HepG2 (cell line): Measurements from ENCODE around the gene PDE5A. TPM values are rescaled to one million over a fixed set of nuclear protein-coding genes. Genes with fewer than 3 reads are reported as not detected.

Experiments used
- CC2D1A ChIP-seq: sonication (generic); formaldehyde crosslinking; IDR thresholded peaks from 2 replicates; pipeline ENCODE4 v1.8.1; 2023; ENCODE audit warnings: mild to moderate bottlenecking, missing genetic modification reagents
- ETV5 ChIP-seq: IDR thresholded peaks from 2 replicates; pipeline ENCODE4 v1.6.1; 2018; ENCODE audit warnings: missing biosample characterization, missing genetic modification reagents, inconsistent platforms, borderline replicate concordance
- FOXJ3 ChIP-seq: sonication (generic); formaldehyde crosslinking; IDR thresholded peaks from 2 replicates; pipeline ENCODE4 v1.4.0; 2020; ENCODE audit warnings: missing genetic modification reagents, mild to moderate bottlenecking, borderline replicate concordance
- HMG20A ChIP-seq: IDR thresholded peaks from 2 replicates; pipeline ENCODE4 v1.6.1; 2016; ENCODE audit warnings: borderline replicate concordance
- JUN ChIP-seq: sonication (generic); formaldehyde crosslinking; IDR thresholded peaks from 2 replicates; pipeline ENCODE4 v1.4.0; 2020; ENCODE audit warnings: mild to moderate bottlenecking, missing genetic modification reagents
- KAT7 ChIP-seq: IDR thresholded peaks from 2 replicates; pipeline ENCODE4 v1.6.1; 2018; ENCODE audit warnings: borderline replicate concordance, missing compliant biosample characterization
- KAT8 ChIP-seq: IDR thresholded peaks from 2 replicates; pipeline ENCODE4 v1.6.1; 2016; ENCODE audit warnings: missing genetic modification reagents, missing compliant biosample characterization
- MEF2D ChIP-seq: sonication (generic); formaldehyde crosslinking; IDR thresholded peaks from 2 replicates; pipeline ENCODE4 v1.5.1; 2020; ENCODE audit warnings: mild to moderate bottlenecking, missing genetic modification reagents
- NFRKB ChIP-seq: fragments of 450-650 bp; IDR thresholded peaks from 2 replicates; pipeline ENCODE4 v1.6.1; 2017
- NR2F6 ChIP-seq, 2 experiments: IDR thresholded peaks; 2 replicates each; pipeline ENCODE4 v1.6.1; 2016; ENCODE audit warnings: antibody characterized with exemption in 1 of 2, mild to moderate bottlenecking in 1 of 2
- POGZ ChIP-seq: sonication (generic); formaldehyde crosslinking; IDR thresholded peaks from 2 replicates; pipeline ENCODE4 v1.4.0; 2020; ENCODE audit warnings: mild to moderate bottlenecking, missing genetic modification reagents
- SAFB2 ChIP-seq: sonication (generic); formaldehyde crosslinking; IDR thresholded peaks from 2 replicates; pipeline ENCODE4 v1.5.1; 2020; ENCODE audit warnings: missing genetic modification reagents, low read depth, mild to moderate bottlenecking, borderline replicate concordance
- SMYD3 ChIP-seq: sonication (generic); formaldehyde crosslinking; IDR thresholded peaks from 2 replicates; pipeline ENCODE4 v1.8.1; 2023; ENCODE audit warnings: mild to moderate bottlenecking, missing genetic modification reagents
- SOX13 ChIP-seq, 3 experiments: fragments of 450-650 bp in 1 of 3; sonication (generic) in 1 of 3; formaldehyde crosslinking in 1 of 3; IDR thresholded peaks in 2 of 3; conservative IDR thresholded peaks in 1 of 3; 2 replicates each; pipeline versions ENCODE4 v1.5.0 to v1.6.1; 2016 to 2020; ENCODE audit warnings: antibody characterized with exemption in 1 of 3, mild to moderate bottlenecking in 1 of 3, missing compliant biosample characterization in 1 of 3, missing genetic modification reagents in 1 of 3, moderate library complexity in 1 of 3
- SOX5 ChIP-seq: IDR thresholded peaks from 2 replicates; pipeline ENCODE4 v1.6.1; 2016; ENCODE audit warnings: borderline replicate concordance
- SOX6 ChIP-seq, 2 experiments: fragments of 450-650 bp in 1 of 2; sonication (generic) in 1 of 2; formaldehyde crosslinking in 1 of 2; IDR thresholded peaks; 2 replicates each; pipeline versions ENCODE4 v1.4.0 to v1.6.1; 2017 to 2020; ENCODE audit warnings: antibody characterized with exemption in 1 of 2, mild to moderate bottlenecking in 1 of 2, missing genetic modification reagents in 1 of 2
- ZNF205 ChIP-seq: IDR thresholded peaks from 2 replicates; pipeline ENCODE4 v1.6.1; 2018; ENCODE audit warnings: missing biosample characterization, missing genetic modification reagents
- ZNF557 ChIP-seq: sonication (generic); formaldehyde crosslinking; IDR thresholded peaks from 2 replicates; pipeline ENCODE4 v1.4.0; 2020; ENCODE audit warnings: missing genetic modification reagents
- ZNF792 ChIP-seq: IDR thresholded peaks from 2 replicates; pipeline ENCODE4 v1.6.1; 2016
- polyA plus RNA-seq, 8 experiments: library from polyadenylated mRNA; depleted of rRNA in 3 of 8; stranded (reverse) in 7 of 8; unstranded in 1 of 8; fragments of >200 nt; fragmentation: Illumina TruSeq in 4 of 8; extraction: Trizol in 4 of 8; gene quantifications; 2 replicates each; pipeline versions ENCODE4 v1.2.1 to v1.2.3, GENCODE V29; 2011 to 2016; ENCODE audit warnings: low read depth in 4 of 8, missing spikeins in 1 of 8, mixed read lengths in 1 of 8; ENCODE audit not compliant: insufficient read depth in 1 of 8
- total RNA-seq, 5 experiments: library from RNA; depleted of rRNA; stranded (reverse); fragments of >200 nt; fragmentation: Illumina TruSeq; extraction: Trizol; gene quantifications; 2 replicates each; pipeline ENCODE4 v1.2.3, GENCODE V29; 2016; ENCODE audit warnings: low read depth in 1 of 5
- TF ChIP-seq, protein P1 (sequence below): sonication (generic); formaldehyde crosslinking; IDR thresholded peaks from 2 replicates; pipeline ENCODE4 v1.4.0; 2020; ENCODE audit warnings: missing genetic modification reagents, borderline replicate concordance
- TF ChIP-seq, protein P2 (sequence below): sonication (generic); formaldehyde crosslinking; conservative IDR thresholded peaks from 2 replicates; pipeline ENCODE4 v1.8.0; 2022; ENCODE audit warnings: missing genetic modification reagents
- TF ChIP-seq, protein P3 (sequence below): sonication (generic); formaldehyde crosslinking; IDR thresholded peaks from 2 replicates; pipeline ENCODE4 v1.4.0; 2020; ENCODE audit warnings: missing genetic modification reagents

The PDE5A gene
- total and polyA plus RNA-seq, 2 of the 13 experiments (the other 11 are each of a cell fraction or from before 2014, with no cell fraction given), result 0.22 to 0.44 TPM

DNA sequence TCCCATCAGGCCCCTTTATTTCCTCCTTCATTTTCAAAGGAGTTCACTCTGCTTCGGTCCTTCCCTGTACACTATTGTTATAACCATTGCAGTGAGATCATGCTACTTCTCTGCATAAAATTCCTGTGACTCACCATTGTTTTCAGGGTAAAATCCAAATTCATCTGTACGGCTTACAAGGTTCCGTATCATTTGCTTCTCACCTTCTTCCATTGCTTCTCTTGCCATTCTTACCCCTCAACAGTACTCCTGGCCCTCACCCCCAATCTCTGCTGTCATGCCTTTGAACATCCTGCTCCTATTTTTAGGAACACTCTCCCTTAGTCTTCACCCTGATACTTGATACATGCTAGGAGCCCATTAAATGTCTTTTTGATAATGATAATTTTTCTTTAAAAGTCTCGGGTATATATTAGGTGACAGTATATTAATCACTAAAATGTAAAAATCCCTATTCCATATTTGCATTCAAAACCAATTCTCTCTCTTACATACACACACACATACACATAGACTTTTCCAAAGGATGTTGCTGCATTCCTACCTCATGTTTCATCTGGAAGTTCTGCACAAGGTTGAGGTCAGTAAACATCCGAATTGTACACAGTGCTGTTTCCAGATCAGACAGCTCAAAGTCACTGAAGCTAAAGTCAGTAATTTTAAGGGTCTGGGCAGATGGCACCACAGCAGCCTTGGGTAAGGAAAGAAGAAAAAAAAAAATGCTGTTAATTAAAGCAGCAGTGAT is 103.4 kb downstream of the PDE5A start (continued):
- TF ChIP-seq SOX13 (IDR thresholded peaks at IDR 0.05), result no peak
- TF ChIP-seq SOX13 (CRISPR knock-in tag; conservative IDR thresholded peaks at IDR 0.05 in 1 of 2, IDR thresholded peaks at IDR 0.05 in 1 of 2), result peak in 1 of 2 experiments; percentile 80; a peak in 1 of 4 replicates
- 0 out of 2 replicates have a peak, but pooled peaks have one; percentile 21 for TF ChIP-seq ZNF205 (CRISPR knock-in tag)
- TF ChIP-seq MEF2D (CRISPR knock-in tag), result peak; percentile 62; the same call in 1 of the 2 replicates
- peak; percentile 28; the same call in 1 of the 2 replicates for TF ChIP-seq KAT8
- no peak for TF ChIP-seq SAFB2 (CRISPR knock-in tag)
- TF ChIP-seq, protein P1, sequence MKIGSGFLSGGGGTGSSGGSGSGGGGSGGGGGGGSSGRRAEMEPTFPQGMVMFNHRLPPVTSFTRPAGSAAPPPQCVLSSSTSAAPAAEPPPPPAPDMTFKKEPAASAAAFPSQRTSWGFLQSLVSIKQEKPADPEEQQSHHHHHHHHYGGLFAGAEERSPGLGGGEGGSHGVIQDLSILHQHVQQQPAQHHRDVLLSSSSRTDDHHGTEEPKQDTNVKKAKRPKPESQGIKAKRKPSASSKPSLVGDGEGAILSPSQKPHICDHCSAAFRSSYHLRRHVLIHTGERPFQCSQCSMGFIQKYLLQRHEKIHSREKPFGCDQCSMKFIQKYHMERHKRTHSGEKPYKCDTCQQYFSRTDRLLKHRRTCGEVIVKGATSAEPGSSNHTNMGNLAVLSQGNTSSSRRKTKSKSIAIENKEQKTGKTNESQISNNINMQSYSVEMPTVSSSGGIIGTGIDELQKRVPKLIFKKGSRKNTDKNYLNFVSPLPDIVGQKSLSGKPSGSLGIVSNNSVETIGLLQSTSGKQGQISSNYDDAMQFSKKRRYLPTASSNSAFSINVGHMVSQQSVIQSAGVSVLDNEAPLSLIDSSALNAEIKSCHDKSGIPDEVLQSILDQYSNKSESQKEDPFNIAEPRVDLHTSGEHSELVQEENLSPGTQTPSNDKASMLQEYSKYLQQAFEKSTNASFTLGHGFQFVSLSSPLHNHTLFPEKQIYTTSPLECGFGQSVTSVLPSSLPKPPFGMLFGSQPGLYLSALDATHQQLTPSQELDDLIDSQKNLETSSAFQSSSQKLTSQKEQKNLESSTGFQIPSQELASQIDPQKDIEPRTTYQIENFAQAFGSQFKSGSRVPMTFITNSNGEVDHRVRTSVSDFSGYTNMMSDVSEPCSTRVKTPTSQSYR, result no peak
- peak; percentile 48; the same call in 1 of the 2 replicates for TF ChIP-seq POGZ
- TF ChIP-seq ZNF792, result 0 out of 2 replicates have a peak, but pooled peaks have one; percentile 55
- TF ChIP-seq, protein P2, sequence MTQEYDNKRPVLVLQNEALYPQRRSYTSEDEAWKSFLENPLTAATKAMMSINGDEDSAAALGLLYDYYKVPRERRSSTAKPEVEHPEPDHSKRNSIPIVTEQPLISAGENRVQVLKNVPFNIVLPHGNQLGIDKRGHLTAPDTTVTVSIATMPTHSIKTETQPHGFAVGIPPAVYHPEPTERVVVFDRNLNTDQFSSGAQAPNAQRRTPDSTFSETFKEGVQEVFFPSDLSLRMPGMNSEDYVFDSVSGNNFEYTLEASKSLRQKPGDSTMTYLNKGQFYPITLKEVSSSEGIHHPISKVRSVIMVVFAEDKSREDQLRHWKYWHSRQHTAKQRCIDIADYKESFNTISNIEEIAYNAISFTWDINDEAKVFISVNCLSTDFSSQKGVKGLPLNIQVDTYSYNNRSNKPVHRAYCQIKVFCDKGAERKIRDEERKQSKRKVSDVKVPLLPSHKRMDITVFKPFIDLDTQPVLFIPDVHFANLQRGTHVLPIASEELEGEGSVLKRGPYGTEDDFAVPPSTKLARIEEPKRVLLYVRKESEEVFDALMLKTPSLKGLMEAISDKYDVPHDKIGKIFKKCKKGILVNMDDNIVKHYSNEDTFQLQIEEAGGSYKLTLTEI (CRISPR knock-in tag), result no peak
- no peak for TF ChIP-seq SMYD3 (CRISPR knock-in tag)
- TF ChIP-seq ETV5 (CRISPR knock-in tag), result peak; percentile 81; the same call in 1 of the 2 replicates
- 0 out of 2 replicates have a peak, but pooled peaks have one; percentile 39 for TF ChIP-seq JUN (CRISPR knock-in tag)
- TF ChIP-seq, protein P3, sequence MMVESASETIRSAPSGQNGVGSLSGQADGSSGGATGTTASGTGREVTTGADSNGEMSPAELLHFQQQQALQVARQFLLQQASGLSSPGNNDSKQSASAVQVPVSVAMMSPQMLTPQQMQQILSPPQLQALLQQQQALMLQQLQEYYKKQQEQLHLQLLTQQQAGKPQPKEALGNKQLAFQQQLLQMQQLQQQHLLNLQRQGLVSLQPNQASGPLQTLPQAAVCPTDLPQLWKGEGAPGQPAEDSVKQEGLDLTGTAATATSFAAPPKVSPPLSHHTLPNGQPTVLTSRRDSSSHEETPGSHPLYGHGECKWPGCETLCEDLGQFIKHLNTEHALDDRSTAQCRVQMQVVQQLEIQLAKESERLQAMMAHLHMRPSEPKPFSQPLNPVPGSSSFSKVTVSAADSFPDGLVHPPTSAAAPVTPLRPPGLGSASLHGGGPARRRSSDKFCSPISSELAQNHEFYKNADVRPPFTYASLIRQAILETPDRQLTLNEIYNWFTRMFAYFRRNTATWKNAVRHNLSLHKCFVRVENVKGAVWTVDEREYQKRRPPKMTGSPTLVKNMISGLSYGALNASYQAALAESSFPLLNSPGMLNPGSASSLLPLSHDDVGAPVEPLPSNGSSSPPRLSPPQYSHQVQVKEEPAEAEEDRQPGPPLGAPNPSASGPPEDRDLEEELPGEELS (CRISPR knock-in tag), result peak; percentile 83
- no peak for TF ChIP-seq ZNF557 (CRISPR knock-in tag)
- no peak for TF ChIP-seq NFRKB
- TF ChIP-seq SOX5 (CRISPR knock-in tag), result peak; percentile 76
- peak; percentile 68; the same call in 1 of the 2 replicates for TF ChIP-seq HMG20A
- peak; percentile 25; the same call in 1 of the 2 replicates for TF ChIP-seq FOXJ3 (CRISPR knock-in tag)
- peak; percentile 59; the same call in 1 of the 2 replicates for TF ChIP-seq NR2F6 (IDR thresholded peaks at IDR 0.05)
- TF ChIP-seq NR2F6 (CRISPR knock-in tag; IDR thresholded peaks at IDR 0.05), result peak; percentile 88
- TF ChIP-seq SOX6 (IDR thresholded peaks at IDR 0.05), result no peak
- 0 out of 2 replicates have a peak, but pooled peaks have one; percentile 36 for TF ChIP-seq SOX6 (CRISPR knock-in tag; IDR thresholded peaks at IDR 0.05)
- TF ChIP-seq KAT7 (CRISPR knock-in tag), result no peak
- TF ChIP-seq CC2D1A (CRISPR knock-in tag), result peak; percentile 39; the same call in 1 of the 2 replicates
